OCI-LY1 (cell line): ENCODE measurements around the gene TYW1B.
"Not testable (repeated sequence)": the region's sequence is repeated elsewhere in the genome, so short reads cannot be mapped to it uniquely, and the experiment has no call there.

Experiments
- H2AFZ ChIP-seq: fragments of 200-600 bp; sonication (generic), shearing (Covaris generic); 2 replicates; pipeline ENCODE4 v1.6.0; 2014; ENCODE audit warnings: antibody characterized with exemption, mild to moderate bottlenecking, low read length
- H3F3A ChIP-seq: fragments of 200-600 bp; sonication (generic), shearing (Covaris generic); 2 replicates; pipeline ENCODE4 v1.6.0; 2014; ENCODE audit warnings: mild to moderate bottlenecking, antibody characterized with exemption, low read length, moderate library complexity; ENCODE audit not compliant: insufficient read depth
- H3K27ac ChIP-seq: fragments of 200-600 bp; sonication (generic); 2 replicates; pipeline ENCODE4 v1.5.1; 2014; ENCODE audit warnings: low read length, mixed run types, mild to moderate bottlenecking, low read depth; ENCODE audit not compliant: poor library complexity, severe bottlenecking
- H3K27me3 ChIP-seq: fragments of 200-600 bp; sonication (generic); 2 replicates; pipeline ENCODE4 v1.6.0; 2014; ENCODE audit warnings: antibody characterized with exemption, mild to moderate bottlenecking, low read length, moderate library complexity; ENCODE audit not compliant: insufficient read depth
- H3K36me3 ChIP-seq: fragments of 200-600 bp; sonication (generic); 2 replicates; pipeline ENCODE4 v1.6.1; 2014; ENCODE audit warnings: mild to moderate bottlenecking, antibody characterized with exemption, low read length, moderate library complexity, mixed read lengths; ENCODE audit not compliant: insufficient read depth
- H3K4me1 ChIP-seq: fragments of 200-600 bp; sonication (generic); 2 replicates; pipeline ENCODE4 v1.5.1; 2014; ENCODE audit warnings: mild to moderate bottlenecking, low read length, moderate library complexity; ENCODE audit not compliant: insufficient read depth, severe bottlenecking
- H3K4me2 ChIP-seq: fragments of 200-600 bp; sonication (generic), shearing (Covaris generic); 2 replicates; pipeline ENCODE4 v1.6.1; 2014; ENCODE audit warnings: low read length
- H3K4me3 ChIP-seq: fragments of 200-600 bp; sonication (generic); 2 replicates; pipeline ENCODE4 v1.5.1; 2014; ENCODE audit warnings: low read length, low read depth, mild to moderate bottlenecking, mixed read lengths; ENCODE audit not compliant: poor library complexity, severe bottlenecking
- H3K79me2 ChIP-seq: fragments of 200-600 bp; shearing (Covaris generic); 2 replicates; pipeline ENCODE4 v1.6.1; 2016; ENCODE audit warnings: mixed run types, low read length, mixed read lengths; ENCODE audit not compliant: insufficient read depth
- H3K9ac ChIP-seq: fragments of 200-600 bp; sonication (generic), shearing (Covaris generic); 2 replicates; pipeline ENCODE4 v1.6.1; 2014; ENCODE audit warnings: mild to moderate bottlenecking, low read length, mixed read lengths
- H3K9me2 ChIP-seq: fragments of 200-600 bp; sonication (generic), shearing (Covaris generic); 2 replicates; pipeline ENCODE4 v1.6.1; 2014; ENCODE audit warnings: low read depth, mild to moderate bottlenecking, low read length, mixed read lengths
- H3K9me3 ChIP-seq: fragments of 200-600 bp; shearing (Covaris generic); 2 replicates; pipeline ENCODE4 v1.6.1; 2014; ENCODE audit warnings: low read length, mixed read lengths
- H4K20me1 ChIP-seq: fragments of 200-600 bp; sonication (generic), shearing (Covaris generic); 2 replicates; pipeline ENCODE4 v1.6.0; 2016; ENCODE audit warnings: mild to moderate bottlenecking, low read length; ENCODE audit not compliant: insufficient read depth
- CTCF ChIP-seq: fragments of 200-600 bp; sonication (generic), shearing (Covaris generic); IDR thresholded peaks from 2 replicates; pipeline ENCODE4 v1.5.1; 2017; ENCODE audit warnings: mild to moderate bottlenecking, antibody characterized with exemption, low read length, moderate library complexity, mixed read lengths
- EZH2 ChIP-seq: fragments of 200-600 bp; sonication (generic), shearing (Covaris generic); IDR thresholded peaks from 2 replicates; pipeline ENCODE4 v1.8.0; 2017; ENCODE audit warnings: borderline replicate concordance, mixed run types, mild to moderate bottlenecking, antibody characterized with exemption, low read length, moderate library complexity, mixed read lengths

TYW1B gene

DNA sequence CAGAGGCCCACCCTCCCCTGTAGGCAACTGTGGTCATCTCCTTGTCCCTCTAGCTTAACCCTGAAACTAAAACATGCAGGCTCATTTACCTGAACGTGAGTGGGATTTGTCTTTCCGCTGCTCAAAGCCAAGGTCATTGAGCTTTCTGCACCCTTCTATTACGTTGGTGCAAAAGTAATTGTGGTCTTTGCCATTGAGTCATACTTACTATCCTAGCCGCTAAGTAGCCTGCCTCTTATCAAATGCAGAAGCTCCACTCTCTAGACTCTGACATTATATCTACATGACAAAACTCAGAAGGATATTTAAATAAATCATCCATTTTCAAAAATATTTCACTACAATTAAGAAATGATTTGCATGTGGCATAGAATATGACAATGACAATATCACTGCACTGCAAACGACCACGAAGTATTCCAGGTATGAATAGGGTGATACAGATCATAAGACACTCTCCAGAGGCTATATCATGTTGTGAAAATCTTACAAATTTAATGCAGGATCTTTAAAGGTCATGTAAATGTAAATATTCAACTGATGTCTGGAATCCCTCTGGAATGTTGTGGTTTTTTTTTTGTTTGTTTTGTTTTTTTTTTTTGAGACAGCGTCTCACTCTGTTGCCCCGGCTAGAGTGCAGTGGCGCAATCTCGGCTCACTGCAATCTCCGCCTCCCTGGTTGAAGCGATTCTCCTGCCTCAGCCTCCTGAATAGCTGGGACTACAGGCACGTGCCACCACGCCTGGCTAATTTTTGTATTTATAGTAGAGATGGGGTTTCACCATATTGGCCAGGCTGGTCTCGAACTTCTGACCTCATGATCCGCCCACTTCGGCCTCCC, 223.0 kb downstream of the TYW1B start:
- not testable (repeated sequence) for H3K9me3 ChIP-seq, H3K27me3 ChIP-seq, H3K79me2 ChIP-seq, H3K27ac ChIP-seq, H3K9me2 ChIP-seq, H2AFZ ChIP-seq, H3K36me3 ChIP-seq, H3K4me3 ChIP-seq, H3F3A ChIP-seq, H3K9ac ChIP-seq, H3K4me2 ChIP-seq, H3K4me1 ChIP-seq, H4K20me1 ChIP-seq

DNA sequence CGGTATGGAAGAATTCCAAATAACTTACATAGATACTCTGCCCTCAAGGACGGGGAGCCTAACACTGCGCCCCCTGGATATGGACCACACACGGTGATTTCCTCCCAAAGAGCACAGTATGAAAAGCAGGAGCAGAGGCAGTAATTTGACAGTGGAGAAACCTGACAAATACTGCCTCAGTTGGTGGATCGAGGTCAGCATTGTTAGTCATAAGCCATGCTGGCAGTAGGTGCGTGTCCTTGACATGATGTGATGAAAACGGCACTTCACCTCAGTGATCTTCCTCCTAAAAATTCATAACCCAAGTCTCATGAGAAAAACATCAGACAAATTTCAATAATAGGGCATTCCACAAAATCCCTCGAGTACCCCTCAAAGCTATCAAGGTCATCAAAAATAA, 224.5 kb downstream of the TYW1B start:
- H3K4me3 ChIP-seq, H3K9me3 ChIP-seq: not testable (repeated sequence)

DNA sequence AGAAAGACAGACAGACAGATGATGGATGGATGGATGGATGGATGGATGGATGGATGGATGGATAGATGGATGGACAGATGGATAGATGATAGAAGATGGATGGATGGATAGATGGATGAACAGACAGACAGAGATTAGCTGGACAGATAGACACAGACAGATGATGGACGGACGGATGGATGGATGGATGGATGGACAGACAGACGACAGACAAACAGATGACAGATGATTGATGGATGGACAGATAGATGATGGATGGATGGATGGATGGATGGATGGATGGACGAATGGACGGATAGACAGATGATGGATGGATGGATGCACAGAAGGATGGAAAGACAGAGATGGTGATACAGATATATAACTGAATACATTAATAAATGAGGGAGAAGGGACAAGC, 224.9 kb downstream of the TYW1B start:
- H4K20me1 ChIP-seq: no peaks in the 10 kb centered on the region
- no peaks in the 10 kb centered on the region for H3K4me1 ChIP-seq
- no peaks in the 10 kb centered on the region for H3F3A ChIP-seq
- H3K79me2 ChIP-seq: no peaks in the 10 kb centered on the region
- TF ChIP-seq CTCF (no peak), EZH2 (no peak)
- no peak overlapping the region for H2AFZ ChIP-seq
- H3K36me3 ChIP-seq: no peaks in the 10 kb centered on the region
- H3K27me3 ChIP-seq: no peaks in the 10 kb centered on the region
- no peaks in the 10 kb centered on the region for H3K9me3 ChIP-seq
- H3K4me2 ChIP-seq: no peak overlapping the region
- no peak overlapping the region for H3K9ac ChIP-seq
- no peak overlapping the region for H3K4me3 ChIP-seq
- H3K27ac ChIP-seq: no peak overlapping the region
- H3K9me2 ChIP-seq: no peaks in the 10 kb centered on the region

More for the DNA sequence above, 224.5 kb downstream of the TYW1B start:
- not testable (repeated sequence) for H3K27me3 ChIP-seq, H2AFZ ChIP-seq, H3K27ac ChIP-seq, H3K36me3 ChIP-seq, H3K4me2 ChIP-seq, H3F3A ChIP-seq, H3K9me2 ChIP-seq, H3K4me1 ChIP-seq, H4K20me1 ChIP-seq, H3K79me2 ChIP-seq, H3K9ac ChIP-seq

GRCh38 chr7:72601683-72602082, 226.3 kb downstream of the TYW1B start:
- H3K9me3 ChIP-seq, H3K4me2 ChIP-seq, H3K9ac ChIP-seq: not testable (repeated sequence)

GRCh38 chr7:72590023-72590422, 238.0 kb downstream of the TYW1B start:
- H4K20me1 ChIP-seq, H3K4me3 ChIP-seq, H3K27me3 ChIP-seq, H3K9me3 ChIP-seq, H3F3A ChIP-seq, H3K4me2 ChIP-seq, H3K36me3 ChIP-seq, H3K27ac ChIP-seq, H2AFZ ChIP-seq, H3K9me2 ChIP-seq, H3K79me2 ChIP-seq, H3K4me1 ChIP-seq, H3K9ac ChIP-seq: not testable (repeated sequence)

More at GRCh38 chr7:72601683-72602082, 226.3 kb downstream of the TYW1B start:
- H3K36me3 ChIP-seq, H3F3A ChIP-seq, H3K27ac ChIP-seq, H2AFZ ChIP-seq, H4K20me1 ChIP-seq, H3K4me3 ChIP-seq, H3K27me3 ChIP-seq, H3K9me2 ChIP-seq, H3K4me1 ChIP-seq, H3K79me2 ChIP-seq: not testable (repeated sequence)

DNA sequence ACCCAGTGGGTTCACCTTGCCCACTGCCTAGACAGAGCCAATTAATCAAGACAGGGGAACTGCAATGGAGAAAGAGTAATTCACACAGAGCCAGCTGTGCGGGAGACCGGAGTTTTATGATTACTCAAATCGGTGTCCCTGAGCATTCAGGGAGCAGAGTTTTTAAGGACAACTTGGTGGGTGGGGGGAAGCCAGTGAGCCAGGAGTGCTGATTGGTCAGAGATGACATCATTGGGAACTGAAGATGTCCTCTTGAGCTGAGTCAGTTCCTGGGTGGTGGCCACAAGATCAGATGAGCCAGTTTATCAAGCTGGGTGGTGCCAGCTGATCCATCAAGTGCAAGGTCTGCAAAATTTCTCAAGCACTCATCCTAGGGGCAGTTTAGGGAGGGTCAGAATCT, 240.7 kb downstream of the TYW1B start:
- H3K4me2 ChIP-seq, H3K27ac ChIP-seq, H3K9me3 ChIP-seq, H3K9me2 ChIP-seq, H3K36me3 ChIP-seq, H3K9ac ChIP-seq, H2AFZ ChIP-seq, H3K4me1 ChIP-seq, H3F3A ChIP-seq, H4K20me1 ChIP-seq, H3K27me3 ChIP-seq, H3K79me2 ChIP-seq, H3K4me3 ChIP-seq: not testable (repeated sequence)

DNA sequence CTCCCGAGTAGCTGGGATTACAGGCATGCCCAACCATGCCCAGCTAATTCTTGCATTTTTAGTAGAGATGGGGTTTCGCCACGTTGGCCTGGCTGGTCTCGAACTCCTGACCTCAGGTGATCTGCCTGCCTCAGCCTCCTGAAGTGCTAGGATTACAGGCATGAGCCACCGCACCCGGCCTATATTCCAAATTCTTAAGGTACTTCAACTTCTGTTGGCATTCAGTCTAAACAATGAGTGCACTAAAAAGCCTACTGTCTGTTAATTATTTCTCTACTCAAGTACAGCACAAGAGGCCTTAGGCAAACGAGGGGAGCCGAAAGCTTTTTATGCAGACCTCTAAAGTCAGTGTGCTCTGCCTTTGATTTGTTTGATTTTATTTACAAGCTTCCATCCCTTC, 243.4 kb downstream of the TYW1B start:
- not testable (repeated sequence) for H3K4me3 ChIP-seq, H3K9me3 ChIP-seq, H3K9me2 ChIP-seq, H3K27ac ChIP-seq, H3K27me3 ChIP-seq, H3K36me3 ChIP-seq, H3K4me2 ChIP-seq, H3K9ac ChIP-seq, H2AFZ ChIP-seq, H3F3A ChIP-seq, H3K79me2 ChIP-seq, H4K20me1 ChIP-seq, H3K4me1 ChIP-seq
